HL-60/S4 treated with phorbol 12-myristate 13-acetate at 8.2 ng/mL for 4 days and 3 days (cell line): Measurements from ENCODE around the gene PTPRG.

Experiments
- in situ Hi-C: fragments of 300-500 bp; cut with MboI; formaldehyde crosslinking; loops from 2 replicates; pipeline ENCODE4 v1.15.0; 2022; ENCODE audit warnings: low sequenced_read_pairs

The PTPRG gene

GRCh38 chr3:61788623-61789507 lies 227.5 kb downstream of the PTPRG start:
- in situ Hi-C loops: no loop called here

GRCh38 chr3:61789861-61790260 lies 228.5 kb downstream of the PTPRG start:
- in situ Hi-C loops: no loop called here

- in situ Hi-C loops: no loop called here
These were observed 229.0 kb downstream of the PTPRG start for GRCh38 chr3:61790411-61790810.

- in situ Hi-C loops: no loop called here
These were observed 231.7 kb downstream of the PTPRG start for GRCh38 chr3:61793056-61793455.

GRCh38 chr3:61793521-61793920 lies 232.2 kb downstream of the PTPRG start:
- in situ Hi-C loops: no loop called here

- in situ Hi-C loops: no loop called here
These were observed 233.0 kb downstream of the PTPRG start for GRCh38 chr3:61794341-61794740.

GRCh38 chr3:61794961-61795360 lies 233.6 kb downstream of the PTPRG start:
- in situ Hi-C loops: no loop called here

GRCh38 chr3:61796088-61796680 lies 234.8 kb downstream of the PTPRG start:
- in situ Hi-C loops: no loop called here

GRCh38 chr3:61796911-61797310 lies 235.5 kb downstream of the PTPRG start:
- in situ Hi-C loops: no loop called here

GRCh38 chr3:61802772-61803171 lies 241.4 kb downstream of the PTPRG start:
- in situ Hi-C loops: no loop called here

GRCh38 chr3:61803983-61804382 lies 242.6 kb downstream of the PTPRG start:
- in situ Hi-C loops: no loop called here

- in situ Hi-C loops: no loop called here
These were observed 243.4 kb downstream of the PTPRG start for GRCh38 chr3:61804782-61805181.

- in situ Hi-C loops: no loop called here
These were observed 244.2 kb downstream of the PTPRG start for GRCh38 chr3:61805510-61806080.

GRCh38 chr3:61806810-61807209 lies 245.4 kb downstream of the PTPRG start:
- in situ Hi-C loops: no loop called here

- in situ Hi-C loops: no loop called here
These were observed 246.5 kb downstream of the PTPRG start for GRCh38 chr3:61807865-61808276.

- in situ Hi-C loops: no loop called here
These were observed 247.2 kb downstream of the PTPRG start for GRCh38 chr3:61808526-61808925.

- in situ Hi-C loops: no loop called here
These were observed 247.6 kb downstream of the PTPRG start for GRCh38 chr3:61808999-61809398.

- in situ Hi-C loops: no loop called here
These were observed 248.5 kb downstream of the PTPRG start for GRCh38 chr3:61809879-61810278.

- in situ Hi-C loops: no loop called here
These were observed 249.7 kb downstream of the PTPRG start for GRCh38 chr3:61810953-61811497.

- in situ Hi-C loops: no loop called here
These were observed 250.3 kb downstream of the PTPRG start for GRCh38 chr3:61811652-61812051.

GRCh38 chr3:61812085-61812484 lies 250.7 kb downstream of the PTPRG start:
- in situ Hi-C loops: no loop called here

- in situ Hi-C loops: no loop called here
These were observed 251.1 kb downstream of the PTPRG start for GRCh38 chr3:61812517-61812916.
